NT2/D1 (cell line): Measurements from ENCODE around the gene MEGF6.

Experiments
- SUZ12 ChIP-seq: IDR thresholded peaks from 2 replicates; pipeline ENCODE4 v1.6.1; 2011; ENCODE audit not compliant: insufficient read length, insufficient read depth; ENCODE audit errors: extremely low read depth
- YY1 ChIP-seq: IDR thresholded peaks from 2 replicates; pipeline ENCODE4 v1.6.1; 2011; ENCODE audit not compliant: insufficient read length, insufficient read depth
- ZNF274 ChIP-seq: IDR thresholded peaks from 2 replicates; pipeline ENCODE4 v1.6.1; 2011; ENCODE audit warnings: mild to moderate bottlenecking, low read depth, low read length

DNA sequence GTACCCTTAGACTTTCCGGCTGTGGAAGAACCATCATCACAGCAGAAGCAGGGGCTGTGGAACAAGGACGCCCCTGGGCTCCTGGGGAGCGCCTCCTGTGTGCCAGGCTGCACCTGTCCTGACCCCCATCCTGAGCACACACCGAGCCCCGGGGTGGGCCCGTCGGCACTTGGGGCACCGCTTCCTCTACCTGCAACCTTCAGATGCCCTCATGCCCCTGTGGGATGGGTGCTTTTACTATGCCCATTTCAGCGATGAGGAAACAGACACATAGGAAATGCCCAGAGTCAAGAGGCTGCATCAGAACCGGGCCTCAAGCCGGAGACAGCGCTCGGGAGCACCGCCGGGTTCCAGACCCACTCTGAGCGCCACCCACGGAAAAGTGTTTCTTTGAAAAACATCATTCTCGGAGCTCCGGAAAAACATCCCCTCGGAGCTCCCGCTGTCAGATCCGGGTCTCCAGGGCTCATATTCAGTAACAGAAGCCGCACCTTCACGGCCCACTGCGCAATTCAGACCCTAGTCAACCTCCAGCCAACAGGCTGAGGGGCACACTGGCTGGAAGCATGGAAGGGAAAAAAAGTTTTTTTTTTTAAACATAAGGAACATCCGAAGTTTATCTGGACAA lies 21.5 kb upstream of the MEGF6 start:
- no peak for TF ChIP-seq ZNF274
- no peak for TF ChIP-seq SUZ12
- no peak for TF ChIP-seq YY1
